ENCODE data around the gene RIT2.

The RIT2 gene

GRCh38 chr18:42780171-42780570 lies 335.3 kb downstream of the RIT2 start:
- TF ChIP-seq, protein P1, sequence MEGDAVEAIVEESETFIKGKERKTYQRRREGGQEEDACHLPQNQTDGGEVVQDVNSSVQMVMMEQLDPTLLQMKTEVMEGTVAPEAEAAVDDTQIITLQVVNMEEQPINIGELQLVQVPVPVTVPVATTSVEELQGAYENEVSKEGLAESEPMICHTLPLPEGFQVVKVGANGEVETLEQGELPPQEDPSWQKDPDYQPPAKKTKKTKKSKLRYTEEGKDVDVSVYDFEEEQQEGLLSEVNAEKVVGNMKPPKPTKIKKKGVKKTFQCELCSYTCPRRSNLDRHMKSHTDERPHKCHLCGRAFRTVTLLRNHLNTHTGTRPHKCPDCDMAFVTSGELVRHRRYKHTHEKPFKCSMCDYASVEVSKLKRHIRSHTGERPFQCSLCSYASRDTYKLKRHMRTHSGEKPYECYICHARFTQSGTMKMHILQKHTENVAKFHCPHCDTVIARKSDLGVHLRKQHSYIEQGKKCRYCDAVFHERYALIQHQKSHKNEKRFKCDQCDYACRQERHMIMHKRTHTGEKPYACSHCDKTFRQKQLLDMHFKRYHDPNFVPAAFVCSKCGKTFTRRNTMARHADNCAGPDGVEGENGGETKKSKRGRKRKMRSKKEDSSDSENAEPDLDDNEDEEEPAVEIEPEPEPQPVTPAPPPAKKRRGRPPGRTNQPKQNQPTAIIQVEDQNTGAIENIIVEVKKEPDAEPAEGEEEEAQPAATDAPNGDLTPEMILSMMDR (IDR thresholded peaks at IDR 0.05), result no peak

GRCh38 chr18:42778445-42779042 lies 336.9 kb downstream of the RIT2 start:
- TF ChIP-seq, protein P1 (IDR thresholded peaks at IDR 0.05), result no peak

DNA sequence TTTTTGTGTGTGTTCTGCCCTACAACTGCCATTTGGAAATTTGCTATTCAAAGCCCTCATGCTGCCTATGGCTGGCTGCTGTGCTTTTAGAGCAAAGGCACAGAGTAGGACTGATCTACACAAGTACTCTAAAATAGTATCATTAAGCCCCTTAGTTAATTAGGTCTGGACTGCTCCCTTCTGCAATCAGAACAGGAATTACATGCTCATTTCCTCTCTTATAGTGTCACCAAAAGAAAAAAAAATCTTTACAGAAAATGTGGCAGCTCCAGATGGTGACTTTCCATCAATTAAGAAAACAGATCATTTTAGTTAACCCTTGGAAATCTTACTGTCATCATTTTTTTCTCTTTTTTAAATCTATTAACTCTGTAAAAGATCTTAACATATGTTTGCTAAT lies 337.5 kb downstream of the RIT2 start:
- TF ChIP-seq, protein P1 (IDR thresholded peaks at IDR 0.05), result no peak

GRCh38 chr18:42773870-42774269 lies 341.6 kb downstream of the RIT2 start:
- TF ChIP-seq, protein P1 (IDR thresholded peaks at IDR 0.05), result no peak

- TF ChIP-seq, protein P1 (IDR thresholded peaks at IDR 0.05), result no peak
These were observed 343.5 kb downstream of the RIT2 start for GRCh38 chr18:42771936-42772335.

DNA sequence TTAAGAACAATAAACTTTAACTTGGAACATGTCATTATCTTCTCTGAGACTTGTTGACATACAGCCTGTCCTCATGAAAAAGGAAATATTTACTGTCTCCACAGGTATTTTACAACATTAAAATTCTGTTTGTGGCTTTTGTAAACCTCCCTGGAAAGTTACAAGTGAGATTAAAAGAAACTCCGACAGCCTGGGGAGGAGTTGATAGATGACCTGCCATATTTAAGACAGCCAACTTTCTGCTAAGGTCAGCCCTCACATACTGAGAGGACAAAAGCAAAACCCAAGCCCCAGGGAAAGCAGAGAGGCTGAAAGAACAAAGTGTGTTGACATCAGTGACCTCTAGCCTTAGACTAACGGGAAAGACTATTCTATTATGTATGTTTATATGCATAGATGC lies 350.2 kb downstream of the RIT2 start:
- TF ChIP-seq, protein P1 (IDR thresholded peaks at IDR 0.05), result no peak

- TF ChIP-seq, protein P1 (IDR thresholded peaks at IDR 0.05), result no peak
These were observed 355.2 kb downstream of the RIT2 start for GRCh38 chr18:42760290-42760689.

- TF ChIP-seq, protein P1 (IDR thresholded peaks at IDR 0.05), result no peak
These were observed 356.6 kb downstream of the RIT2 start for GRCh38 chr18:42758852-42759251.
